Spleen (tissue), 11 donors: ENCODE measurements around the gene FRAS1. TPM values are rescaled to one million over a fixed set of nuclear protein-coding genes. Genes with fewer than 3 reads are reported as not detected.
"Not testable (repeated sequence)": the region's sequence is repeated elsewhere in the genome, so short reads cannot be mapped to it uniquely, and the experiment has no call there.

Experiments used
- DNase-seq: peaks from one replicate; pipeline ENCODE4 v3.0.0-alpha.2; 2020
- H3K27ac ChIP-seq, 8 donors: fragments of 200-600 bp; sonication (generic) in 7 of 8; 1 replicate in 4 of 8; 2 replicates in 4 of 8; pipeline versions ENCODE4 v1.5.0 to v1.8.0; 2016 to 2021; ENCODE audit warnings: inconsistent platforms in 4 of 8, mild to moderate bottlenecking in 4 of 8, moderate library complexity in 1 of 8
- H3K27me3 ChIP-seq, 7 donors: fragments of 200-600 bp; sonication (generic) in 6 of 7; replicated peaks in 1 of 7; 1 replicate in 4 of 7; 2 replicates in 3 of 7; pipeline versions ENCODE4 v1.5.0 to v1.8.0; 2016 to 2021; ENCODE audit warnings: inconsistent platforms in 3 of 7, mild to moderate bottlenecking in 1 of 7
- H3K36me3 ChIP-seq, 6 donors: fragments of 200-600 bp; sonication (generic) in 5 of 6; 1 replicate in 4 of 6; 2 replicates in 2 of 6; pipeline versions ENCODE4 v1.5.0 to v1.8.0; 2016 to 2021; ENCODE audit warnings: inconsistent platforms in 2 of 6
- H3K4me1 ChIP-seq, 6 donors: fragments of 200-600 bp; sonication (generic) in 5 of 6; 1 replicate in 3 of 6; 2 replicates in 3 of 6; pipeline versions ENCODE4 v1.5.0 to v1.8.0; 2016 to 2021; ENCODE audit warnings: inconsistent platforms in 3 of 6
- H3K4me3 ChIP-seq, 8 donors: fragments of 200-600 bp; sonication (generic) in 7 of 8; 1 replicate in 4 of 8; 2 replicates in 4 of 8; pipeline versions ENCODE4 v1.5.0 to v1.8.0; 2016 to 2021; ENCODE audit warnings: inconsistent platforms in 4 of 8, mild to moderate bottlenecking in 4 of 8, moderate library complexity in 2 of 8
- H3K9me3 ChIP-seq, 8 donors: fragments of 200-600 bp; sonication (generic) in 7 of 8; 1 replicate in 4 of 8; 2 replicates in 4 of 8; pipeline versions ENCODE4 v1.5.0 to v1.8.0; 2016 to 2021; ENCODE audit warnings: inconsistent platforms in 4 of 8
- POLR2A ChIP-seq, 3 donors: fragments of 450-650 bp; IDR thresholded peaks; one replicate each; pipeline ENCODE4 v1.5.1; 2017; ENCODE audit warnings: antibody characterized with exemption in 3 of 3, mild to moderate bottlenecking in 1 of 3
- POLR2AphosphoS5 ChIP-seq, 3 donors: sonication (generic); formaldehyde crosslinking; IDR thresholded peaks; one replicate each; pipeline ENCODE4 v1.5.1; 2017; ENCODE audit warnings: antibody characterized with exemption in 3 of 3
- WGBS, 5 donors: extraction: QIAGEN DNeasy Blood & Tissue Kit in 3 of 5; methylation state at CpG; one replicate each; pipeline versions ENCODE4 v1.1.5 to v1.1.7; 2013 to 2018; 5-methylcytosine and 5-hydroxymethylcytosine counted together
- intact Hi-C: fragments of 100-400 bp; cut with DNase I; formaldehyde crosslinking; loops from one replicate; pipeline ENCODE4 v1.15.0; 2023; ENCODE audit warnings: low total_unique reads
- polyA plus RNA-seq, 3 donors: library from polyadenylated mRNA; stranded (reverse); fragments of 200-250 nt; gene quantifications; one replicate each; pipeline ENCODE4 v1.2.1, GENCODE V29; 2013
- total RNA-seq, 7 donors: library from RNA; depleted of rRNA in 3 of 7; stranded (reverse); fragments of >200 nt in 3 of 7; fragmentation: NEBNext Ultra II Directional in 4 of 7; extraction: Animal tissue kit (Norgen Biotek cat#: 25700) in 4 of 7; gene quantifications; one replicate each; pipeline versions ENCODE4 v1.1.0 to v1.2.1, GENCODE V29; 2016 to 2021
- TF ChIP-seq, protein P1 (sequence below), 11 experiments: fragments of 200-600 bp in 7 of 11; fragments of 450-650 bp in 4 of 11; sonication (generic) in 4 of 11; IDR thresholded peaks in 8 of 11; conservative IDR thresholded peaks in 3 of 11; 1 replicate in 7 of 11; 2 replicates in 4 of 11; pipeline versions ENCODE4 v1.4.0 to v1.8.0; 2016 to 2021; ENCODE audit warnings: antibody characterized with exemption in 11 of 11, inconsistent platforms in 4 of 11, mild to moderate bottlenecking in 1 of 11
- donor health status: healthy with polysubstance abuse.
- donor health status: DM: no; HTN: no; CAD: no; lungs with moderate emphysema.
- donor health status: DM: no; HTN: no; CAD: no.
- donor health status: Bipolar disorder and iron deficiency.
- donor health status: healthy.
- donor health status: DM: no; HTN: no; CAD: no.
- donor health status: DM: yes; HTN: yes; CAD: no.

Gene FRAS1
- total and polyA plus RNA-seq, 10 donors, result 0.10 to 3.0 (median 1.3) TPM

- no peak overlapping the region for H3K4me3 ChIP-seq
- no peak for DNase-seq
- 78 to 93% (median 83%) methylated on average over 2 of the region's 2 CpGs for WGBS, 5 donors
- H3K27ac ChIP-seq, result no peak overlapping the region
- intact Hi-C loops, result no loop called here
- H3K27me3 ChIP-seq, result no peaks in the 10 kb centered on the region
- TF ChIP-seq POLR2A (IDR thresholded peaks at IDR 0.05) (no peak), POLR2AphosphoS5 (IDR thresholded peaks at IDR 0.05) (no peak)
- TF ChIP-seq, protein P1, sequence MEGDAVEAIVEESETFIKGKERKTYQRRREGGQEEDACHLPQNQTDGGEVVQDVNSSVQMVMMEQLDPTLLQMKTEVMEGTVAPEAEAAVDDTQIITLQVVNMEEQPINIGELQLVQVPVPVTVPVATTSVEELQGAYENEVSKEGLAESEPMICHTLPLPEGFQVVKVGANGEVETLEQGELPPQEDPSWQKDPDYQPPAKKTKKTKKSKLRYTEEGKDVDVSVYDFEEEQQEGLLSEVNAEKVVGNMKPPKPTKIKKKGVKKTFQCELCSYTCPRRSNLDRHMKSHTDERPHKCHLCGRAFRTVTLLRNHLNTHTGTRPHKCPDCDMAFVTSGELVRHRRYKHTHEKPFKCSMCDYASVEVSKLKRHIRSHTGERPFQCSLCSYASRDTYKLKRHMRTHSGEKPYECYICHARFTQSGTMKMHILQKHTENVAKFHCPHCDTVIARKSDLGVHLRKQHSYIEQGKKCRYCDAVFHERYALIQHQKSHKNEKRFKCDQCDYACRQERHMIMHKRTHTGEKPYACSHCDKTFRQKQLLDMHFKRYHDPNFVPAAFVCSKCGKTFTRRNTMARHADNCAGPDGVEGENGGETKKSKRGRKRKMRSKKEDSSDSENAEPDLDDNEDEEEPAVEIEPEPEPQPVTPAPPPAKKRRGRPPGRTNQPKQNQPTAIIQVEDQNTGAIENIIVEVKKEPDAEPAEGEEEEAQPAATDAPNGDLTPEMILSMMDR (IDR thresholded peaks at IDR 0.05 in 8 of 11, conservative IDR thresholded peaks at IDR 0.05 in 3 of 11), result no peak
- H3K4me1 ChIP-seq, result no peaks in the 10 kb centered on the region
- H3K9me3 ChIP-seq, result no peaks in the 10 kb centered on the region
- H3K36me3 ChIP-seq, result no peaks in the 10 kb centered on the region
These were observed 486.5 kb downstream of the FRAS1 start for GRCh38 chr4:78543424-78544125.

GRCh38 chr4:78544678-78545077, 487.6 kb downstream of the FRAS1 start:
- intact Hi-C loops, result no loop called here
- TF ChIP-seq, protein P1 (IDR thresholded peaks at IDR 0.05 in 8 of 11, conservative IDR thresholded peaks at IDR 0.05 in 3 of 11), result no peak
- TF ChIP-seq POLR2AphosphoS5 (IDR thresholded peaks at IDR 0.05), result no peak
- TF ChIP-seq POLR2A (IDR thresholded peaks at IDR 0.05), result no peak
- no peak for DNase-seq
- 51 to 69% (median 68%) methylated on average over 2 of the region's 2 CpGs for WGBS, 5 donors
- H3K9me3 ChIP-seq, result no peaks in the 10 kb centered on the region
- no peaks in the 10 kb centered on the region for H3K36me3 ChIP-seq
- H3K27me3 ChIP-seq, result peaks cover 0 to 5% (median 0%) of the 10 kb centered on the region in 7 donors
- H3K4me1 ChIP-seq, result no peaks in the 10 kb centered on the region
- H3K4me3 ChIP-seq, result no peak overlapping the region
- no peak overlapping the region for H3K27ac ChIP-seq

DNA sequence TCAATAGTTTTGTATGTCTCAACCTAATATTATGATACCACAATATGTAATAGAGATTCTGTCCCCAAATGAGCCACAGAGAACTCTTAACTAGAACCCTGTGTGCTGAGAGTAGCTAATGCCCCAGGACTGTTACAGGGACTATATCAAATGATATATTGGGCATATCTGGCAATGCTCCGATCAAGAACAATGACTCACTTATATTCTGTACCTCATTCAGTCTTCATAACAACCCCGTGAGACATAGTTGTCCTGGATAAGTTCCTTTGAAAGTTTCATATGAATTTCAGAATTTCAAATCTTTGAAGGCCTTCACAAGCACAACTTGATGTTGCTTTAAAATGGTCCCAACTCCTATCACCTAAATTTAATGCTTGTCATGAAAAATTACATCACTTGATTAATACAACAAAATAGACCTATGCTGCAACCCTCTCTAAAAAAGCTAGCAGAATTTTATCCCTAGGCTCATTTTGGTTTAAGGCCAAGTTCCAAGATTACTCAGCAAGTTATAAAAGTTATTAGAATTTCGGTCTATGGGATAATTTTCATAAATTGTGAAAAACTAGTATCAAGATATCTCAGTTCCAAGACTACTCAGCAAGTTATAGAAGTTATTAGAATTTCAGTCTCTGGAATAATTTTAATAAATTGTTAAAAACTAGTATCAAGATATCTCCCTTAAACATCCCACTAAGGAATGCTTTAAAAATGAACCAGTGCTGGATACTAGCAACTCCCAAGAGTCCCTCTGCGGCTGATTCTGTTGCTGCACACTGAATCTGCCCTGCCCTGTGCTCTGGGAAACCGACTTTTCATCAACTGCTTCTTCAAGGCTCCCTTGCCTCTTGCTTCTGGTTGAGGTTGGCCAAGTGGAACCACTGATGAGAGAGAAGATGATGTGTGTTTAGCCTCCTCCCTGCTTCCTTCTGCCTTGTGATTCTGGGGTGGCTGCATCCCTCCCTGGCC, 488.4 kb downstream of the FRAS1 start:
- Histone ChIP-seq H3K9me3 (no peaks in the 10 kb centered on the region), H3K27me3 (peaks cover 0 to 14% (median 3%) of the 10 kb centered on the region in 7 donors), H3K27ac (no peak overlapping the region), H3K4me1 (peaks cover 0 to 1% (median 0%) of the 10 kb centered on the region in 6 donors), H3K4me3 (no peak overlapping the region), H3K36me3 (no peaks in the 10 kb centered on the region)
- WGBS, 5 donors, result 81 to 89% (median 86%) methylated on average over 5 of the region's 5 CpGs
- DNase-seq, result no peak
- intact Hi-C loops, result no loop called here
- no peak for TF ChIP-seq POLR2AphosphoS5 (IDR thresholded peaks at IDR 0.05)
- TF ChIP-seq POLR2A (IDR thresholded peaks at IDR 0.05), result no peak
- TF ChIP-seq, protein P1 (IDR thresholded peaks at IDR 0.05 in 8 of 11, conservative IDR thresholded peaks at IDR 0.05 in 3 of 11), result no peak

DNA sequence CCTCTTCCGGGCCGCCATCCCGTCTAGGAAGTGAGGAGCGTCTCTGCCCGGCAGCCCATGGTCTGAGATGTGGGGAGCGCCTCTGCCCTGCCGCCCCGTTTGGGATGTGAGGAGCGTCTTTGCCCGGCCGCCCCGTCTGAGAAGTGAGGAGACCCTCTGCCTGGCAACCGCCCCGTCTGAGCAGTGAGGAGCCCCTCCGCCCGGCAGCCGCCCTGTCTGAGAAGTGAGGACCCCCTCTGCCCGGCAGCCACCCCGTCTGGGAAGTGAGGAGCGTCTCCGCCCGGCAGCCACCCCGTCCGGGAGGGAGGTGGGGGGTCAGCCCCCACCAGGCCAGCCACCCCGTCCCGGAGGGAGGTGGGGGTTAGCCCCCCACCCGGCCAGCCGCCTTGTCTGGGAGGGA, 490.8 kb downstream of the FRAS1 start:
- peaks cover 0 to 38% (median 19%) of the 10 kb centered on the region in 7 donors for H3K27me3 ChIP-seq
- WGBS, 5 donors, result 91 to 100% (median 92%) methylated on average over 5 to 28 of the region's 28 CpGs
- DNase-seq, result not testable (repeated sequence)

DNA sequence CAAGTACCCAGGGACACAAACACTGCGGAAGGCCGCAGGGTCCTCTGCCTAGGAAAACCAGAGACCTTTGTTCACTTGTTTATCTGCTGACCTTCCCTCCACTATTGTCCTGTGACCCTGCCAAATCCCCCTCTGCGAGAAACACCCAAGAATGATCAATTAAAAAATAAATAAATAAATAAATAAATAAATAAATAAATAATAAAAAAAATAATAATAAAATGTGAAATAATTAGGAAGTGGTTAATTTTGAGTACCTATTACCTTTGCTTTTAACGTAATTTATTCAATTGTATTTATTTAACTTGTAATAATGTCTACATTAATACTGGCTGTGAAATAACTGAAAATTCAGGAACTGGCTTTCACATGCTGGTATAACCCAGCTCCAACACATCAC, 491.8 kb downstream of the FRAS1 start:
- WGBS, 5 donors, result 91 to 97% (median 93%) methylated on average over 2 to 4 of the region's 4 CpGs
- intact Hi-C loops, DNase-seq, H3K9me3 ChIP-seq, H3K36me3 ChIP-seq, H3K27ac ChIP-seq, H3K4me3 ChIP-seq: not testable (repeated sequence)
- Histone ChIP-seq H3K4me1 (peaks cover 0 to 33% (median 19%) of the 10 kb centered on the region in 6 donors), H3K27me3 (peaks cover 0 to 40% (median 19%) of the 10 kb centered on the region in 7 donors)

More for the DNA sequence above, 490.8 kb downstream of the FRAS1 start:
- intact Hi-C loops, H3K27ac ChIP-seq, H3K36me3 ChIP-seq, H3K4me3 ChIP-seq, H3K9me3 ChIP-seq: not testable (repeated sequence)
- H3K4me1 ChIP-seq, result peaks cover 0 to 24% (median 17%) of the 10 kb centered on the region in 6 donors
